ENCODE results near the gene HECTD4.

The HECTD4 gene

GRCh38 chr12:112198120-112198733 is 184.0 kb downstream of the HECTD4 start:
- DNase-seq: peak; percentile 12

GRCh38 chr12:112196196-112196875 is 185.9 kb downstream of the HECTD4 start:
- DNase-seq: no peak

- DNase-seq: no peak
Measured at GRCh38 chr12:112194601-112195247, 187.5 kb downstream of the HECTD4 start.

GRCh38 chr12:112192475-112192874 is 189.8 kb downstream of the HECTD4 start:
- no peak for DNase-seq

GRCh38 chr12:112191840-112192321 is 190.3 kb downstream of the HECTD4 start:
- no peak for DNase-seq

- no peak for DNase-seq
Measured at GRCh38 chr12:112191201-112191600, 191.0 kb downstream of the HECTD4 start.

- no peak for DNase-seq
Measured at GRCh38 chr12:112190231-112191025, 191.8 kb downstream of the HECTD4 start.

- DNase-seq: no peak
Measured at GRCh38 chr12:112188130-112188830, 194.0 kb downstream of the HECTD4 start.

- DNase-seq: no peak
Measured at GRCh38 chr12:112185093-112185923, 196.9 kb downstream of the HECTD4 start.

- no peak for DNase-seq
Measured at GRCh38 chr12:112184056-112184887, 198.0 kb downstream of the HECTD4 start.

- DNase-seq: no peak
Measured at GRCh38 chr12:112183141-112184021, 198.8 kb downstream of the HECTD4 start.

- DNase-seq: no peak
Measured at GRCh38 chr12:112182499-112182898, 199.7 kb downstream of the HECTD4 start.

- no peak for DNase-seq
Measured at GRCh38 chr12:112180422-112180821, 201.8 kb downstream of the HECTD4 start.

- no peak for DNase-seq
Measured at GRCh38 chr12:112179916-112180315, 202.3 kb downstream of the HECTD4 start.

GRCh38 chr12:112179341-112179740 is 202.9 kb downstream of the HECTD4 start:
- DNase-seq: no peak

- DNase-seq: no peak
Measured at GRCh38 chr12:112178796-112179195, 203.4 kb downstream of the HECTD4 start.

GRCh38 chr12:112176321-112177010 is 205.8 kb downstream of the HECTD4 start:
- no peak for DNase-seq

- no peak for DNase-seq
Measured at GRCh38 chr12:112175361-112176155, 206.7 kb downstream of the HECTD4 start.

Data from effector CD8-positive, alpha-beta T cell (primary cell).